Endothelial cell of umbilical vein (primary cell): Measurements from ENCODE around the gene FAM181A. TPM values are rescaled to one million over a fixed set of nuclear protein-coding genes. Genes with fewer than 3 reads are reported as not detected.

Experiments
- BruUV-seq: library from RNA; stranded (reverse); fragments of 400-500 nt; replicated peaks from 2 replicates; lab custom pipeline; 2021; lab: Mats Ljungman, UMichigan
- CTCF ChIA-PET: fragments of 300-600, 350-600 bp; sonication (Branson Sonifier 250); formaldehyde crosslinking; loops from one replicate; lab custom pipeline; 2021; ENCODE audit warnings: antibody characterized with exemption, inconsistent platforms; lab: Charles Lee
- POLR2A ChIA-PET: fragments of 300-600, 350-600 bp; sonication (Branson Sonifier 250); formaldehyde crosslinking; loops from one replicate; lab custom pipeline; 2021; ENCODE audit warnings: antibody characterized with exemption, inconsistent platforms; lab: Charles Lee
- DNase-seq: peaks from one replicate; pipeline ENCODE4 v3.0.0-alpha.2; 2011; ENCODE audit warnings: low read depth, low spot score
- FAIRE-seq: peaks from 2 replicates; lab custom pipeline; 2011; peaks lifted over from hg19 to GRCh38; lab: Jason Lieb, UNC
- H2AFZ ChIP-seq: 2 replicates; pipeline ENCODE4 v1.6.0; 2012; ENCODE audit warnings: low read depth, low read length, control low read depth, inconsistent platforms
- H3K27ac ChIP-seq: 2 replicates; pipeline ENCODE4 v1.5.1; 2011; ENCODE audit warnings: low read depth, mild to moderate bottlenecking, control low read depth, low read length, moderate library complexity; ENCODE audit not compliant: insufficient read depth
- H3K27me3 ChIP-seq, 2 experiments: 2 replicates each; pipeline versions ENCODE4 v1.6.0 to v1.6.1; 2011; ENCODE audit warnings: low read length in 2 of 2, mixed read lengths in 1 of 2; ENCODE audit not compliant: control insufficient read depth in 2 of 2, insufficient read depth in 2 of 2
- H3K36me3 ChIP-seq, 2 experiments: 2 replicates in 1 of 2; 3 replicates in 1 of 2; pipeline ENCODE4 v1.5.1; 2011; ENCODE audit warnings: low read length in 2 of 2, mild to moderate bottlenecking in 1 of 2, moderate library complexity in 1 of 2; ENCODE audit not compliant: control insufficient read depth in 2 of 2, insufficient read depth in 2 of 2; ENCODE audit errors: extremely low read depth in 1 of 2
- H3K4me1 ChIP-seq: 3 replicates; pipeline ENCODE4 v1.5.1; 2011; ENCODE audit warnings: mild to moderate bottlenecking, low read length; ENCODE audit not compliant: control insufficient read depth, insufficient read depth; ENCODE audit errors: extremely low read depth
- H3K4me2 ChIP-seq: 2 replicates; pipeline ENCODE4 v1.6.1; 2011; ENCODE audit warnings: low read length, control low read depth, mixed read lengths; ENCODE audit not compliant: insufficient read depth
- H3K4me3 ChIP-seq, 3 experiments: fragments of 200-600 bp in 1 of 3; sonication (generic), shearing (Covaris generic) in 1 of 3; replicated peaks in 1 of 3; 2 replicates each; pipeline ENCODE4 v1.5.1; 2011 to 2016; ENCODE audit warnings: control low read depth in 3 of 3, low read length in 3 of 3, mild to moderate bottlenecking in 2 of 3, inconsistent platforms in 1 of 3, low read depth in 1 of 3, moderate library complexity in 1 of 3; ENCODE audit not compliant: insufficient read depth in 1 of 3
- H3K79me2 ChIP-seq: 2 replicates; pipeline ENCODE4 v1.6.0; 2012; ENCODE audit warnings: low read length, inconsistent platforms; ENCODE audit not compliant: control insufficient read depth, insufficient read depth
- H3K9ac ChIP-seq: replicated peaks from 2 replicates; pipeline ENCODE3; 2011; ENCODE audit warnings: low read length, control low read depth; ENCODE audit not compliant: insufficient read depth; ENCODE audit errors: extremely low read depth
- H3K9me1 ChIP-seq: replicated peaks from 3 replicates; pipeline ENCODE4 v1.6.0; 2011; ENCODE audit warnings: mild to moderate bottlenecking, low read length; ENCODE audit not compliant: control insufficient read depth, insufficient read depth; ENCODE audit errors: extremely low read depth
- H3K9me3 ChIP-seq: replicated peaks from 2 replicates; pipeline ENCODE4 v1.5.1; 2012; ENCODE audit warnings: low read length, inconsistent platforms; ENCODE audit not compliant: control insufficient read depth, insufficient read depth
- H4K20me1 ChIP-seq: replicated peaks from 2 replicates; pipeline ENCODE3; 2011; ENCODE audit warnings: mild to moderate bottlenecking, low read length; ENCODE audit not compliant: control insufficient read depth, insufficient read depth; ENCODE audit errors: extremely low read depth
- CTCF ChIP-seq, 2 donors: IDR thresholded peaks; 1 replicate in 1 of 2; 2 replicates in 1 of 2; pipeline ENCODE4 v1.5.1; 2011; ENCODE audit warnings: low read length in 2 of 2, mild to moderate bottlenecking in 2 of 2, moderate library complexity in 2 of 2, control low read depth in 1 of 2, inconsistent platforms in 1 of 2, low read depth in 1 of 2; ENCODE audit not compliant: insufficient read depth in 1 of 2; ENCODE audit errors: extremely low read depth in 1 of 2
- EZH2 ChIP-seq: IDR thresholded peaks from 2 replicates; pipeline ENCODE4 v1.6.1; 2012; ENCODE audit warnings: borderline replicate concordance, low read depth, mild to moderate bottlenecking, moderate library complexity, low read length, inconsistent platforms; ENCODE audit not compliant: severe bottlenecking
- FOS ChIP-seq: IDR thresholded peaks from 2 replicates; pipeline ENCODE4 v1.6.1; 2011; ENCODE audit warnings: mild to moderate bottlenecking, low read length, moderate library complexity, borderline replicate concordance; ENCODE audit not compliant: insufficient read depth
- GATA2 ChIP-seq: IDR thresholded peaks from 2 replicates; pipeline ENCODE4 v1.7.0; 2011; ENCODE audit warnings: low read depth, mild to moderate bottlenecking, moderate library complexity, mixed read lengths, low read length; ENCODE audit not compliant: insufficient read length, insufficient read depth
- MYC ChIP-seq: IDR thresholded peaks from one replicate; pipeline ENCODE4 v1.6.1; 2011; ENCODE audit warnings: mild to moderate bottlenecking, low read depth, low read length
- POLR2A ChIP-seq: IDR thresholded peaks from 2 replicates; pipeline ENCODE4 v1.6.1; 2012; ENCODE audit warnings: low read depth, mild to moderate bottlenecking, control low read depth, low read length
- POLR2AphosphoS5 ChIP-seq: IDR thresholded peaks from 2 replicates; pipeline ENCODE4 v1.6.1; 2012; ENCODE audit warnings: low read depth, mild to moderate bottlenecking, control low read depth, low read length, moderate library complexity; ENCODE audit not compliant: insufficient read depth
- dilution Hi-C: fragments of 300-500 bp; cut with MboI; formaldehyde crosslinking; loops from one replicate; pipeline ENCODE4 v1.15.0; 2019; ENCODE audit warnings: low sequenced_read_pairs; ENCODE audit not compliant: extremely low pct_ligation_motif_present
- intact Hi-C: fragments of 100-400 bp; cut with micrococcal nuclease; formaldehyde crosslinking; loops from one replicate; pipeline ENCODE4 v1.10.0; 2022
- polyA plus RNA-seq, 4 experiments: library from polyadenylated mRNA; depleted of rRNA in 3 of 4; stranded (reverse) in 3 of 4; unstranded in 1 of 4; fragments of >200 nt; gene quantifications; 2 replicates each; pipeline versions ENCODE4 v1.2.1 to v1.2.3, GENCODE V29; 2011 to 2012; ENCODE audit warnings: missing spikeins in 1 of 4
- total RNA-seq: library from RNA; stranded (reverse); gene quantifications from 2 replicates; pipeline ENCODE4 v1.2.3, GENCODE V29; 2021

Gene FAM181A
- total and polyA plus RNA-seq, 2 donors (not counting 3 experiments of a cell fraction or from before 2014, with no cell fraction given) = not detected

GRCh38 chr14:93977790-93978581 lies 50.8 kb downstream of the FAM181A start:
- dilution Hi-C loops = no loop called here
- H3K36me3 ChIP-seq = no peaks in the 10 kb centered on the region
- TF ChIP-seq POLR2AphosphoS5 = no peak
- TF ChIP-seq POLR2A = no peak
- no peak overlapping the region for H2AFZ ChIP-seq
- no TSS peak for BruUV-seq
- ChIA-PET POLR2A (no interaction called here), CTCF (interaction anchor here (1.5 kb wide), 1 partner anchor 38 kb away, joined by 6 read pairs; no protein-coding TSS in a partner anchor)
- H3K4me1 ChIP-seq = no peaks in the 10 kb centered on the region
- H3K27me3 ChIP-seq = no peaks in the 10 kb centered on the region
- no peak overlapping the region for H3K4me2 ChIP-seq
- intact Hi-C loops = no loop called here
- no peaks in the 10 kb centered on the region for H3K9me3 ChIP-seq
- no peaks in the 10 kb centered on the region for H4K20me1 ChIP-seq
- DNase-seq (no peak), FAIRE-seq (no peak)
- no peak overlapping the region for H3K4me3 ChIP-seq
- H3K27ac ChIP-seq = no peak overlapping the region
- no peaks in the 10 kb centered on the region for H3K9me1 ChIP-seq
- H3K9ac ChIP-seq = no peak overlapping the region
- no peaks in the 10 kb centered on the region for H3K79me2 ChIP-seq

GRCh38 chr14:93978735-93979134 lies 51.6 kb downstream of the FAM181A start:
- Histone ChIP-seq H3K9me1 (no peaks in the 10 kb centered on the region), H3K4me3 (no peak overlapping the region), H3K79me2 (no peaks in the 10 kb centered on the region), H4K20me1 (no peaks in the 10 kb centered on the region), H3K9me3 (no peaks in the 10 kb centered on the region), H3K4me1 (no peaks in the 10 kb centered on the region), H3K36me3 (no peaks in the 10 kb centered on the region), H3K9ac (no peak overlapping the region), H3K4me2 (no peak overlapping the region), H3K27me3 (no peaks in the 10 kb centered on the region), H2AFZ (no peak overlapping the region), H3K27ac (no peak overlapping the region)
- dilution Hi-C loops (no loop called here), intact Hi-C loops (no loop called here)
- TF ChIP-seq GATA2 = no peak
- no peak for TF ChIP-seq POLR2A
- TF ChIP-seq CTCF (IDR thresholded peaks at IDR 0.05; ENCODE audit: extremely low read depth in 1 of 2, insufficient read depth in 1 of 2, low read depth in 1 of 2, low read length in 2 of 2) = no peak
- TF ChIP-seq FOS = no peak
- no peak for TF ChIP-seq EZH2
- TF ChIP-seq MYC = no peak
- TF ChIP-seq POLR2AphosphoS5 = no peak
- DNase-seq (no peak), FAIRE-seq (no peak)
- ChIA-PET CTCF (interaction anchor here (1.5 kb wide), 1 partner anchor 39 kb away, joined by 6 read pairs; no protein-coding TSS in a partner anchor), POLR2A (no interaction called here)
- BruUV-seq = no TSS peak
